Activated T-cell treated with anti-CD3 and anti-CD28 coated beads for 4 hours (primary cell): ENCODE results near the gene OR13J1.

Source experiments
- DNase-seq: peaks from one replicate; pipeline ENCODE4 v3.0.0-alpha.2; 2020

OR13J1 gene

GRCh38 chr9:35856206-35856605 lies 14.0 kb downstream of the OR13J1 start:
- DNase-seq = no peak

GRCh38 chr9:35854091-35854762 lies 16.0 kb downstream of the OR13J1 start:
- DNase-seq = no peak

- no peak for DNase-seq
Measured at GRCh38 chr9:35852876-35853865, 17.0 kb downstream of the OR13J1 start.

- DNase-seq = no peak
Measured at GRCh38 chr9:35852267-35852815, 17.9 kb downstream of the OR13J1 start.

- no peak for DNase-seq
Measured at GRCh38 chr9:35847792-35848572, 22.2 kb downstream of the OR13J1 start.

GRCh38 chr9:35845824-35846771 lies 24.1 kb downstream of the OR13J1 start:
- DNase-seq = no peak

GRCh38 chr9:35844628-35845270 lies 25.5 kb downstream of the OR13J1 start:
- DNase-seq = no peak

- DNase-seq = no peak
Measured at GRCh38 chr9:35842795-35843194, 27.4 kb downstream of the OR13J1 start.

- DNase-seq = no peak
Measured at GRCh38 chr9:35842020-35842745, 28.0 kb downstream of the OR13J1 start.

GRCh38 chr9:35841645-35841900 lies 28.6 kb downstream of the OR13J1 start:
- no peak for DNase-seq

- no peak for DNase-seq
Measured at GRCh38 chr9:35840881-35841644, 29.1 kb downstream of the OR13J1 start.

- DNase-seq = no peak
Measured at GRCh38 chr9:35839926-35840325, 30.3 kb downstream of the OR13J1 start.

GRCh38 chr9:35836595-35836994 lies 33.6 kb downstream of the OR13J1 start:
- no peak for DNase-seq

GRCh38 chr9:35835766-35836165 lies 34.4 kb downstream of the OR13J1 start:
- no peak for DNase-seq

- DNase-seq = no peak
Measured at GRCh38 chr9:35835216-35835632, 35.0 kb downstream of the OR13J1 start.

- no peak for DNase-seq
Measured at GRCh38 chr9:35834260-35835215, 35.7 kb downstream of the OR13J1 start.

- no peak for DNase-seq
Measured at GRCh38 chr9:35832814-35833213, 37.4 kb downstream of the OR13J1 start.

GRCh38 chr9:35831040-35831439 lies 39.2 kb downstream of the OR13J1 start:
- DNase-seq = no peak

- no peak for DNase-seq
Measured at GRCh38 chr9:35829764-35830096, 40.5 kb downstream of the OR13J1 start.
